H1 (cell line): ENCODE results near the gene ARHGEF26. TPM values are rescaled to one million over a fixed set of nuclear protein-coding genes. Genes with fewer than 3 reads are reported as not detected.

Experiments
- CTCF ChIA-PET: fragments of 300-600 bp; sonication (Branson Sonifier 250); formaldehyde crosslinking; loops from one replicate; lab custom pipeline; 2021; ENCODE audit not compliant: partially characterized antibody; lab: Charles Lee
- POLR2A ChIA-PET: fragments of 300-600 bp; sonication (Branson Sonifier 250); formaldehyde crosslinking; loops from one replicate; lab custom pipeline; 2021; ENCODE audit warnings: inconsistent platforms; ENCODE audit not compliant: partially characterized antibody; lab: Charles Lee
- DNase-seq, 2 experiments: peaks; one replicate each; pipeline versions ENCODE4 v3.0.0 to v3.0.0-alpha.2; 2010 to 2022; ENCODE audit warnings: low spot score in 2 of 2, low read depth in 1 of 2, mixed read lengths in 1 of 2
- FAIRE-seq: peaks from 2 replicates; lab custom pipeline; 2011; peaks lifted over from hg19 to GRCh38; lab: Jason Lieb, UNC
- H2AFZ ChIP-seq: 2 replicates; pipeline ENCODE4 v1.8.1; 2012; ENCODE audit warnings: low read length, inconsistent platforms
- H2AK5ac ChIP-seq: 2 replicates; pipeline ENCODE4 v1.6.1; 2013; ENCODE audit warnings: low read depth, low read length
- H2BK120ac ChIP-seq: replicated peaks from 2 replicates; pipeline ENCODE3; 2013; ENCODE audit warnings: low read depth, low read length, inconsistent platforms
- H2BK12ac ChIP-seq: 2 replicates; pipeline ENCODE4 v1.6.1; 2013; ENCODE audit warnings: low read depth, low read length
- H2BK15ac ChIP-seq: 2 replicates; pipeline ENCODE4 v1.6.1; 2013; ENCODE audit warnings: low read length
- H2BK20ac ChIP-seq: 2 replicates; pipeline ENCODE4 v1.6.1; 2013; ENCODE audit warnings: low read length
- H2BK5ac ChIP-seq: 2 replicates; pipeline ENCODE4 v1.6.1; 2013; ENCODE audit warnings: low read depth, low read length
- H3K14ac ChIP-seq: 2 replicates; pipeline ENCODE4 v1.6.1; 2013; ENCODE audit warnings: inconsistent platforms; ENCODE audit not compliant: insufficient read length
- H3K18ac ChIP-seq: 2 replicates; pipeline ENCODE4 v1.6.1; 2013; ENCODE audit warnings: low read length; ENCODE audit errors: extremely low read depth
- H3K23ac ChIP-seq: 2 replicates; pipeline ENCODE4 v1.6.1; 2013; ENCODE audit warnings: inconsistent platforms; ENCODE audit not compliant: insufficient read length
- H3K23me2 ChIP-seq: 2 replicates; pipeline ENCODE4 v1.6.1; 2013; ENCODE audit warnings: low read depth, low read length
- H3K27ac ChIP-seq: 2 replicates; pipeline ENCODE4 v1.6.1; 2011; ENCODE audit warnings: low read depth, low read length, inconsistent platforms
- H3K27me3 ChIP-seq, 4 experiments: replicated peaks in 1 of 4; 1 replicate in 1 of 4; 2 replicates in 3 of 4; pipeline versions ENCODE4 v1.6.1 to v1.8.1; 2011 to 2013; ENCODE audit warnings: low read length in 3 of 4, mild to moderate bottlenecking in 3 of 4, inconsistent platforms in 2 of 4, mixed read lengths in 2 of 4, moderate library complexity in 1 of 4; ENCODE audit not compliant: control insufficient read depth in 3 of 4, insufficient read depth in 3 of 4; ENCODE audit errors: extremely low read depth in 1 of 4
- H3K36me3 ChIP-seq, 4 experiments: 2 replicates each; pipeline versions ENCODE4 v1.6.1 to v1.8.1; 2011 to 2013; ENCODE audit warnings: mild to moderate bottlenecking in 4 of 4, low read length in 3 of 4, moderate library complexity in 2 of 4, control low read depth in 1 of 4, inconsistent platforms in 1 of 4; ENCODE audit not compliant: insufficient read depth in 4 of 4, control insufficient read depth in 2 of 4
- H3K4ac ChIP-seq: replicated peaks from 2 replicates; pipeline ENCODE3; 2013; ENCODE audit warnings: low read length, low read depth, mixed read lengths, inconsistent platforms; ENCODE audit not compliant: insufficient read length
- H3K4me1 ChIP-seq, 4 experiments: replicated peaks in 1 of 4; 1 replicate in 1 of 4; 2 replicates in 3 of 4; pipeline versions ENCODE4 v1.6.1 to v1.8.1; 2011 to 2013; ENCODE audit warnings: low read length in 3 of 4, inconsistent platforms in 2 of 4, mixed read lengths in 1 of 4; ENCODE audit not compliant: insufficient read depth in 4 of 4, control insufficient read depth in 3 of 4
- H3K4me2 ChIP-seq, 2 experiments: 2 replicates each; pipeline versions ENCODE4 v1.6.1 to v1.8.1; 2011 to 2013; ENCODE audit warnings: low read depth in 2 of 2, low read length in 2 of 2, control low read depth in 1 of 2, inconsistent platforms in 1 of 2, mild to moderate bottlenecking in 1 of 2; ENCODE audit not compliant: insufficient read depth in 1 of 2
- H3K4me3 ChIP-seq, 4 experiments: fragments of 200-600, 300-600 bp in 1 of 4; sonication (generic), shearing (Covaris generic), sonication (Bioruptor Twin) in 1 of 4; 2 replicates each; pipeline versions ENCODE4 v1.5.1 to v1.8.1; 2011 to 2016; ENCODE audit warnings: low read length in 4 of 4, low read depth in 3 of 4, control low read depth in 2 of 4, inconsistent platforms in 2 of 4, mild to moderate bottlenecking in 2 of 4, mixed read lengths in 1 of 4, moderate library complexity in 1 of 4; ENCODE audit not compliant: insufficient read depth in 2 of 4; ENCODE audit errors: extremely low read depth in 1 of 4
- H3K56ac ChIP-seq: replicated peaks from 2 replicates; pipeline ENCODE3; 2013; ENCODE audit warnings: low read depth, mild to moderate bottlenecking, mixed read lengths, low read length, inconsistent platforms; ENCODE audit not compliant: insufficient read length
- H3K79me1 ChIP-seq: 2 replicates; pipeline ENCODE4 v1.6.1; 2013; ENCODE audit warnings: low read depth, low read length, control low read depth
- H3K79me2 ChIP-seq, 2 experiments: 2 replicates each; pipeline versions ENCODE4 v1.6.1 to v1.8.1; 2012 to 2013; ENCODE audit warnings: low read length in 2 of 2, mild to moderate bottlenecking in 2 of 2, inconsistent platforms in 1 of 2; ENCODE audit not compliant: insufficient read depth in 2 of 2, control insufficient read depth in 1 of 2
- H3K9ac ChIP-seq, 4 experiments: replicated peaks in 1 of 4; 1 replicate in 1 of 4; 2 replicates in 3 of 4; pipeline versions ENCODE4 v1.6.1 to v1.8.1; 2011 to 2013; ENCODE audit warnings: low read depth in 3 of 4, low read length in 3 of 4, control low read depth in 2 of 4, mild to moderate bottlenecking in 2 of 4, moderate library complexity in 2 of 4, inconsistent platforms in 1 of 4; ENCODE audit errors: extremely low read depth in 1 of 4
- H3K9me3 ChIP-seq, 2 experiments: 2 replicates each; pipeline versions ENCODE4 v1.6.1 to v1.8.1; 2012 to 2013; ENCODE audit warnings: mild to moderate bottlenecking in 2 of 2, moderate library complexity in 2 of 2, control low read depth in 1 of 2, inconsistent platforms in 1 of 2, low read depth in 1 of 2, low read length in 1 of 2, mixed read lengths in 1 of 2; ENCODE audit not compliant: insufficient read depth in 2 of 2
- H4K20me1 ChIP-seq, 2 experiments: replicated peaks in 1 of 2; 2 replicates each; pipeline versions ENCODE3 to v1.8.1; 2011 to 2013; ENCODE audit warnings: inconsistent platforms in 2 of 2, low read length in 2 of 2, mild to moderate bottlenecking in 1 of 2; ENCODE audit not compliant: insufficient read depth in 2 of 2, control insufficient read depth in 1 of 2
- H4K5ac ChIP-seq: 2 replicates; pipeline ENCODE4 v1.6.1; 2013; ENCODE audit warnings: low read length, low read depth, mixed read lengths, inconsistent platforms; ENCODE audit not compliant: insufficient read length
- H4K8ac ChIP-seq: 2 replicates; pipeline ENCODE4 v1.8.0; 2013; ENCODE audit warnings: mild to moderate bottlenecking, moderate library complexity, low read length, inconsistent platforms; ENCODE audit not compliant: insufficient read depth; ENCODE audit errors: extremely low read depth
- H4K91ac ChIP-seq: replicated peaks from 2 replicates; pipeline ENCODE3; 2013; ENCODE audit warnings: low read length, mixed read lengths, inconsistent platforms; ENCODE audit not compliant: insufficient read length
- NRF1 ChIP-seq: IDR thresholded peaks from 2 replicates; pipeline ENCODE4 v1.6.1; 2011; ENCODE audit warnings: mild to moderate bottlenecking, low read depth, low read length, improper control_type of control experiment
- TEAD4 ChIP-seq: IDR thresholded peaks from 2 replicates; pipeline ENCODE4 v1.6.1; 2012; ENCODE audit warnings: low read depth, low read length, inconsistent platforms, mixed read lengths
- WGBS, 2 experiments: shearing (Covaris generic) in 1 of 2; methylation state at CpG; one replicate each; pipeline versions ENCODE4 v1.1.6 to v1.1.7; 2013 to 2015; ENCODE audit warnings: low lambda C conversion rate in 2 of 2, mixed read lengths in 2 of 2, inconsistent platforms in 1 of 2, low coverage in 1 of 2, missing lambda C conversion rate in 1 of 2; ENCODE audit not compliant: insufficient replicate concordance in 2 of 2, insufficient coverage in 1 of 2, insufficient read length in 1 of 2; ENCODE audit errors: extremely low coverage in 1 of 2, missing lambda C conversion rate in 1 of 2; 5-methylcytosine and 5-hydroxymethylcytosine counted together
- polyA plus RNA-seq, 7 experiments: library from polyadenylated mRNA; depleted of rRNA in 3 of 7; stranded (reverse) in 5 of 7; unstranded in 2 of 7; fragments of >200 nt in 5 of 7; fragments of 200-250 nt in 2 of 7; gene quantifications; 1 replicate in 5 of 7; 2 replicates in 1 of 7; 4 replicates in 1 of 7; pipeline versions ENCODE4 v1.2.1 to v1.2.3, GENCODE V29; 2011 to 2013; ENCODE audit warnings: missing spikeins in 2 of 7, mixed read lengths in 2 of 7
- total RNA-seq: library from RNA; stranded (reverse); fragmentation: NEBNext Ultra II Directional; extraction: Animal tissue kit (Norgen Biotek cat#: 25700); gene quantifications from 2 replicates; pipeline ENCODE4 v1.2.1, GENCODE V29; 2021

ARHGEF26 gene
- total and polyA plus RNA-seq, 2 of the 8 experiments (the other 6 are each of a cell fraction or from before 2014, with no cell fraction given), result 3.1 to 15.6 TPM

DNA sequence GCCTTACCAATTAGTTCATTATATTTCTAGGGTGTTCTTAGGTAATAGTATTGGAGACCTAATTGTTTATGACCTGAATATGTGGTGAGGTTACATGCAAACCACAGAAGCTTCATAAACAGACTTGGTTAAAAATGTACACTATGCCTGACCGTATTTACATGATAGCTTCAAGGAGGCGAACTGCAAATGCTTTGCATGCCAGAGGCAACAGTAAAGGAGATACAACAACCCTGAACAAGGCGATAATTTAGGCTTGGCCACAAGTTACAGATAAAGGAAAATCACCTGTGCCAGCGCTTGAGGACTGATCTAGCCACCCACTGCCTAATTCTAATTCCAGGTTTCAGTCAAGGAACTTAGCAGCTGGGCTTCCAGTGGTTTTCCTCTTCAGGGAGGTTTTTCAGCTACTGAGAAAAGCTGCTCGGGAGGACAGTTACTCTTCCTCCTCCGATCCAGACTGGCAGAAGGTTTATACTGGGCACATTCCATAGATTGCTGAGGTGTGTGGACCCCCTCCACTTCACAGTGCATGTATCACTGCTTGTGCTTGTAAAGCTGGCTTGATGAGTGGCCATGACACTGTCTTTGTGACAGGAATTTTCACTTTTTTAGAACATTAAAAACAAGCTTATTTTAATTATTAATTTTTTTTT lies 107.5 kb downstream of the ARHGEF26 start:
- H3K18ac ChIP-seq, result no peak overlapping the region
- no peaks in the 10 kb centered on the region for H3K27me3 ChIP-seq
- no peak overlapping the region for H2BK120ac ChIP-seq
- H3K4ac ChIP-seq, result no peak overlapping the region
- H2BK20ac ChIP-seq, result no peak overlapping the region
- no peaks in the 10 kb centered on the region for H3K36me3 ChIP-seq
- no peaks in the 10 kb centered on the region for H3K79me1 ChIP-seq
- DNase-seq (no peak), FAIRE-seq (no peak)
- H2AK5ac ChIP-seq, result no peak overlapping the region
- no peak overlapping the region for H3K4me3 ChIP-seq
- no peak overlapping the region for H4K5ac ChIP-seq
- H4K8ac ChIP-seq, result no peak overlapping the region
- H2BK12ac ChIP-seq, result no peak overlapping the region
- TF ChIP-seq NRF1 (no peak), TEAD4 (peak; percentile 52)
- no peak overlapping the region for H3K9ac ChIP-seq
- no peaks in the 10 kb centered on the region for H4K20me1 ChIP-seq
- H3K14ac ChIP-seq, result no peak overlapping the region
- H2BK5ac ChIP-seq, result no peak overlapping the region
- peaks cover 0 to 5% (median 1%) of the 10 kb centered on the region in 4 experiments; a peak in 2 of 7 replicates for H3K4me1 ChIP-seq
- no peak overlapping the region for H3K56ac ChIP-seq
- H3K4me2 ChIP-seq, result no peak overlapping the region
- H3K27ac ChIP-seq, result no peak overlapping the region
- H2AFZ ChIP-seq, result no peak overlapping the region
- no peak overlapping the region for H2BK15ac ChIP-seq
- H3K79me2 ChIP-seq, result no peaks in the 10 kb centered on the region
- 86% methylated on average over 6 of the region's 6 CpGs; no CpG with 5 or more reads in 1 of the 2 experiments for WGBS, 2 experiments
- POLR2A ChIA-PET, result interaction anchor here (0.7 kb wide), 1 partner anchor 21 kb away, joined by 3 read pairs; no protein-coding TSS in a partner anchor
- CTCF ChIA-PET, result interaction anchor here (0.6 to 5.5 kb wide), 6 partner anchors 8 to 53 kb away, joined by 3 to 31 read pairs (median 4); no protein-coding TSS in a partner anchor
- no peaks in the 10 kb centered on the region for H3K9me3 ChIP-seq
- no peak overlapping the region for H4K91ac ChIP-seq
- no peak overlapping the region for H3K23ac ChIP-seq
- H3K23me2 ChIP-seq, result no peaks in the 10 kb centered on the region
